Activated naive CD8-positive, alpha-beta T cell treated with anti-CD3 and anti-CD28 coated beads, Interleukin-2, amount 10 ng/mL, durations not matched to agents 7 days and 5 days (primary cell): ENCODE results near the gene RUVBL2. TPM values are rescaled to one million over a fixed set of nuclear protein-coding genes. Genes with fewer than 3 reads are reported as not detected.
"Not testable (repeated sequence)": the region's sequence is repeated elsewhere in the genome, so short reads cannot be mapped to it uniquely, and the experiment has no call there.

Experiments used
- ATAC-seq: fragments of 150-1000 bp; cut with Tn5 transposase; one replicate; pipeline ENCODE4 v1.10.0; 2021; ENCODE audit warnings: low read depth, moderate library complexity
- POLR2A ChIA-PET: fragments of 350-600 bp; sonication (Branson Sonifier 250); formaldehyde crosslinking; loops from one replicate; lab custom pipeline; 2021; ENCODE audit warnings: antibody characterized with exemption; lab: Charles Lee
- DNase-seq: peaks from one replicate; pipeline ENCODE4 v3.0.0; 2021
- H3K27ac Mint-ChIP-seq: one replicate; pipeline ENCODE4 v1.8.0; 2022; ENCODE audit warnings: mild to moderate bottlenecking, mixed read lengths
- H3K27me3 Mint-ChIP-seq: one replicate; pipeline ENCODE4 v1.8.0; 2022; ENCODE audit warnings: mild to moderate bottlenecking, moderate library complexity, mixed read lengths
- H3K36me3 Mint-ChIP-seq: one replicate; pipeline ENCODE4 v1.8.0; 2021; ENCODE audit warnings: mild to moderate bottlenecking, mixed read lengths
- H3K4me1 Mint-ChIP-seq: one replicate; pipeline ENCODE4 v1.8.0; 2021; ENCODE audit warnings: mixed read lengths
- H3K4me3 Mint-ChIP-seq: one replicate; pipeline ENCODE4 v1.8.0; 2022; ENCODE audit warnings: mild to moderate bottlenecking, moderate library complexity, mixed read lengths
- H3K9me3 Mint-ChIP-seq: one replicate; pipeline ENCODE4 v1.8.0; 2021; ENCODE audit warnings: mixed read lengths
- total RNA-seq, 2 experiments: library from RNA; stranded (reverse); gene quantifications; one replicate each; pipeline ENCODE4 v1.2.3, GENCODE V29; 2021

RUVBL2 gene
- total RNA-seq, 2 experiments from 2014 or later, result 71.3 to 76.1 TPM

DNA sequence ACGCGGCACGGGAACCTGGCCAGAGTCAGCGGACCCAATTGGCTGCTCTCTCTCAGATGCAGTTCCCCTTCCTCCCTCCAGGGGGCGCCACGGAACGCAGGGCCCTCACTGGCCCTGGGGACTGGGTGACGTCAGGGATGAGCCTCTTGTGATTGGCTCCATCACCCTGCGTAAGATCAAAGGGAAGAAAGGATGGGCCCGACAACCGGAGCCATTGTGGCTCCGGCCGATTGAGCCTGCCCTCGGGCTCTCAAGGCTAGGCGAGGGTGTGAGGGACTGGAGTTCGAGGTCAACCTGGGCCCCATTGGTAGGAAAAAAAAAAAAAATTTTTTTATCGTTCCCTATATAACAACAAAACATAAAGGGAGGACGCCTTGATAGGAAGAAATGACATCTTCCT is 43.1 kb downstream of the RUVBL2 start, which contains the start of gene CGB1:
Gene CGB1, minus strand, starts transcription at position 81 of the 400 bp plus-strand sequence. CDS start 184 bp downstream, outside the sequence.
- H3K4me1 Mint-ChIP-seq, H3K27me3 Mint-ChIP-seq, POLR2A ChIA-PET, H3K27ac Mint-ChIP-seq, H3K9me3 Mint-ChIP-seq, H3K4me3 Mint-ChIP-seq, H3K36me3 Mint-ChIP-seq: not testable (repeated sequence)
- DNase-seq (peak; percentile 50), ATAC-seq (peak; percentile 36)

GRCh38 chr19:49038111-49038510 is 44.4 kb downstream of the RUVBL2 start:
- ATAC-seq, POLR2A ChIA-PET: not testable (repeated sequence)

GRCh38 chr19:49038557-49039276 is 45.0 kb downstream of the RUVBL2 start:
- H3K4me1 Mint-ChIP-seq, ATAC-seq, H3K27ac Mint-ChIP-seq, H3K9me3 Mint-ChIP-seq, DNase-seq, H3K4me3 Mint-ChIP-seq, POLR2A ChIA-PET, H3K27me3 Mint-ChIP-seq, H3K36me3 Mint-ChIP-seq: not testable (repeated sequence)

More at GRCh38 chr19:49038111-49038510, 44.4 kb downstream of the RUVBL2 start:
- H3K9me3 Mint-ChIP-seq, H3K27ac Mint-ChIP-seq, H3K27me3 Mint-ChIP-seq, H3K4me1 Mint-ChIP-seq, H3K36me3 Mint-ChIP-seq, DNase-seq, H3K4me3 Mint-ChIP-seq: not testable (repeated sequence)

- ATAC-seq, H3K4me3 Mint-ChIP-seq, H3K36me3 Mint-ChIP-seq, H3K27me3 Mint-ChIP-seq, H3K4me1 Mint-ChIP-seq, DNase-seq, POLR2A ChIA-PET, H3K9me3 Mint-ChIP-seq, H3K27ac Mint-ChIP-seq: not testable (repeated sequence)
Measured at GRCh38 chr19:49039736-49040135, 46.0 kb downstream of the RUVBL2 start.

- peaks cover 3% of the 10 kb centered on the region for H3K27me3 Mint-ChIP-seq
- H3K36me3 Mint-ChIP-seq, result no peaks in the 10 kb centered on the region
- no peak for DNase-seq
- no peak for ATAC-seq
- H3K27ac Mint-ChIP-seq, result no peak overlapping the region
- no peaks in the 10 kb centered on the region for H3K4me1 Mint-ChIP-seq
- H3K9me3 Mint-ChIP-seq, result no peaks in the 10 kb centered on the region
- POLR2A ChIA-PET, result no interaction called here
- no peak overlapping the region for H3K4me3 Mint-ChIP-seq
Measured at GRCh38 chr19:49042177-49042576, 48.5 kb downstream of the RUVBL2 start.

DNA sequence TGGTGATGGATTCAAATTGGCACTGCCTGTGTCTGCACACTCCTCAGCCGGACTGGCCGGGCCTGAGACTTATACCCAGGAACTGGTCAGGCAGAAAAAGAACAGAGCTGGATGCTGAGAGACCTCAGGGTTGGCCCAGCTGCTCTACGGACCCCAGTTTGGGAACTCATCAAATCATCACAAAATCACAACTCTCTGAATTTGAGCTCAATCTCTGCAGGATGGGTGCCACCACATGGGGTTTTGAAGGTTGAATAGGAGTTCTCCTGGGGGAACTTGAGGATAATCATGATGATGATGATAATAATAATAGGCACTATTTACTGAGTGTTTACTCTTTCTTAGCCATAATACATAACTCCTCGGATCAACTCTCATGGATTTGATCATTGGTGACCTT is 49.0 kb downstream of the RUVBL2 start:
- H3K4me1 Mint-ChIP-seq, H3K27me3 Mint-ChIP-seq, H3K4me3 Mint-ChIP-seq, H3K9me3 Mint-ChIP-seq, ATAC-seq, H3K27ac Mint-ChIP-seq, H3K36me3 Mint-ChIP-seq, POLR2A ChIA-PET, DNase-seq: not testable (repeated sequence)

DNA sequence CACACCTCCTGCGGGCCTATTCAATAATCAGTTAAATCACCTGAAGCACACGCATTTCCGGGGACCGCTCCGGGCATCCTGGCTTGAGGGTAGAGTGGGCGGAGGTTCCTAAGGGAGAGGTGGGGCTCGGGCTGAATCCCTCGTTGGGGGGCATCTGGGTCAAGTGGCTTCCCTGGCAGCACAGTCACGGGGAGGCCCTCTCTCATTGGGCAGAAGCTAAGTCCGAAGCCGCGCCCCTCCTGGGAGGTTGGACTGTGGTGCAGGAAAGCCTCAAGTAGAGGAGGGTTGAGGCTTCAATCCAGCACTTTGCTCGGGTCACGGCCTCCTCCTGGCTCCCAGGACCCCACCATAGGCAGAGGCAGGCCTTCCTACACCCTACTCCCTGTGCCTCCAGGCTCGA is 49.9 kb downstream of the RUVBL2 start, which contains the start of gene CGB5:
Gene CGB5, plus strand, starts transcription at position 301 of the 400 bp plus-strand sequence. CDS start 362 bp downstream, outside the sequence.
- POLR2A ChIA-PET, H3K9me3 Mint-ChIP-seq, H3K4me3 Mint-ChIP-seq, ATAC-seq, DNase-seq, H3K27me3 Mint-ChIP-seq, H3K27ac Mint-ChIP-seq, H3K36me3 Mint-ChIP-seq, H3K4me1 Mint-ChIP-seq: not testable (repeated sequence)

- H3K36me3 Mint-ChIP-seq, DNase-seq, H3K9me3 Mint-ChIP-seq, H3K4me3 Mint-ChIP-seq, POLR2A ChIA-PET, H3K27ac Mint-ChIP-seq, H3K27me3 Mint-ChIP-seq, H3K4me1 Mint-ChIP-seq, ATAC-seq: not testable (repeated sequence)
Measured at GRCh38 chr19:49049011-49049410, 55.3 kb downstream of the RUVBL2 start, which contains the start of gene CGB8. Gene CGB8 (minus strand): TSS chr19:49049111. CDS start chr19:49048739, 372 bp downstream.

GRCh38 chr19:49049834-49050233 is 56.1 kb downstream of the RUVBL2 start:
- H3K36me3 Mint-ChIP-seq, DNase-seq, H3K9me3 Mint-ChIP-seq, POLR2A ChIA-PET, H3K27me3 Mint-ChIP-seq, H3K4me1 Mint-ChIP-seq, ATAC-seq, H3K27ac Mint-ChIP-seq, H3K4me3 Mint-ChIP-seq: not testable (repeated sequence)

DNA sequence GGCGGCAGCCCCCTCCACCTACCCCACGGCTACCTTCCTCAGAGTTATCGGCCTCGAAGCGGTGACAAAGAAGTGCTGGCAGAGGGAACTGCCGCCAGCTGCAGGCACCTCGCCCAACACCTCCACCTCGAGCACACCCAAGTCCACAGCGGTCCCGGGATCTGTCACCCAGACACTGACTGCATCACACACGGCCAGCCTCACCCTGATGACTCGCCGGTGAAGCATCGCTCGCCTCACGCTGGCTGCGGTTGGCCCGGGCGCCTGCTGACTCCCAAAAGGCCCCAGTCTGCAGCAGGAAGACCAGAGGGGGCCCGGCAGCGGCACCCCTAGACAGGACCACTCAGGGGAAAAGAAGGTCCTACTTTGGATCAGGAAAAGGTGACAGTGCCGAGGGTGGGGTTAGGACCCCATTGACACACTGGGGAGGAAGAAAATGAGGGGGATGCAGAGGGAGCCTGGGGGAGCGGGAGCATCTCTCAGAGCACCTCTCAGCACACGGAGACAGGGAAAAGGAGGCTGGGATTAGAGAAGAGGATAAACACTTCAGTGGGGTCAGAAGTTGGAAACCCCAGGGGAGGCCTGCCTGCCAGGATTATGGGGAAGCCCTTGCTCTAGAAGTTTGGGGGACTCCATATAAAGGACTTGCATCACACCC is 56.8 kb downstream of the RUVBL2 start:
- H3K27ac Mint-ChIP-seq, ATAC-seq, H3K4me3 Mint-ChIP-seq, H3K27me3 Mint-ChIP-seq, H3K4me1 Mint-ChIP-seq, DNase-seq, H3K9me3 Mint-ChIP-seq, H3K36me3 Mint-ChIP-seq, POLR2A ChIA-PET: not testable (repeated sequence)

- Mint-ChIP-seq H3K36me3 (no peaks in the 10 kb centered on the region), H3K27me3 (peaks cover 49% of the 10 kb centered on the region), H3K27ac (no peak overlapping the region), H3K4me3 (peak overlapping the region; percentile 70), H3K4me1 (peaks cover 11% of the 10 kb centered on the region), H3K9me3 (no peaks in the 10 kb centered on the region)
- POLR2A ChIA-PET, result no interaction called here
- peak; percentile 80 for ATAC-seq
- DNase-seq, result peak; percentile 77
Measured at GRCh38 chr19:49056101-49056901, 62.6 kb downstream of the RUVBL2 start.

- ATAC-seq, POLR2A ChIA-PET, DNase-seq, H3K36me3 Mint-ChIP-seq, H3K27ac Mint-ChIP-seq, H3K9me3 Mint-ChIP-seq: not testable (repeated sequence)
- H3K27me3 Mint-ChIP-seq, result peaks cover 56% of the 10 kb centered on the region
- peak overlapping the region; percentile 70 for H3K4me3 Mint-ChIP-seq
- peaks cover 11% of the 10 kb centered on the region for H3K4me1 Mint-ChIP-seq
Measured at GRCh38 chr19:49056902-49057596, 63.4 kb downstream of the RUVBL2 start.
